HepG2 (cell line): Measurements from ENCODE around the gene COL8A2. TPM values are rescaled to one million over a fixed set of nuclear protein-coding genes. Genes with fewer than 3 reads are reported as not detected.
A peak's percentile ranks its signal among the peaks of the same experiment; 100 is the strongest.

ENCODE experiments used
- BATF2 ChIP-seq: sonication (generic); formaldehyde crosslinking; IDR thresholded peaks from 2 replicates; pipeline ENCODE4 v1.8.0; 2022; ENCODE audit warnings: mild to moderate bottlenecking, missing genetic modification reagents, moderate library complexity
- FOXC1 ChIP-seq: sonication (generic); formaldehyde crosslinking; IDR thresholded peaks from 2 replicates; pipeline ENCODE4 v1.8.0; 2022; ENCODE audit warnings: mild to moderate bottlenecking, missing genetic modification reagents, borderline replicate concordance
- MAF1 ChIP-seq: sonication (generic); formaldehyde crosslinking; IDR thresholded peaks from 2 replicates; pipeline ENCODE4 v1.5.0; 2020; ENCODE audit warnings: missing genetic modification reagents, borderline replicate concordance
- PHF8 ChIP-seq: sonication (generic); formaldehyde crosslinking; IDR thresholded peaks from 2 replicates; pipeline ENCODE4 v1.5.0; 2020; ENCODE audit warnings: missing genetic modification reagents
- TGIF2 ChIP-seq: IDR thresholded peaks from 2 replicates; pipeline ENCODE4 v1.6.1; 2016; ENCODE audit warnings: control low read depth, missing compliant biosample characterization
- ZBTB14 ChIP-seq: sonication (generic); formaldehyde crosslinking; IDR thresholded peaks from 2 replicates; pipeline ENCODE4 v1.4.0; 2020; ENCODE audit warnings: missing genetic modification reagents
- ZBTB33 ChIP-seq: sonication (generic); formaldehyde crosslinking; IDR thresholded peaks from 2 replicates; pipeline ENCODE4 v1.4.0; 2020; ENCODE audit warnings: missing genetic modification reagents
- ZNF18 ChIP-seq: sonication (generic); formaldehyde crosslinking; IDR thresholded peaks from 2 replicates; pipeline ENCODE4 v1.8.0; 2022; ENCODE audit warnings: mild to moderate bottlenecking, missing genetic modification reagents; ENCODE audit not compliant: insufficient replicate concordance
- ZNF710 ChIP-seq: sonication (generic); formaldehyde crosslinking; IDR thresholded peaks from 2 replicates; pipeline ENCODE4 v1.5.0; 2020; ENCODE audit warnings: mild to moderate bottlenecking, missing genetic modification reagents, borderline replicate concordance
- ZNF770 ChIP-seq: sonication (generic); formaldehyde crosslinking; IDR thresholded peaks from 2 replicates; pipeline ENCODE4 v1.5.0; 2020; ENCODE audit warnings: mild to moderate bottlenecking, missing genetic modification reagents
- ZNF800 ChIP-seq: sonication (generic); formaldehyde crosslinking; IDR thresholded peaks from 2 replicates; pipeline ENCODE4 v1.4.0; 2020; ENCODE audit warnings: missing genetic modification reagents
- ZNF883 ChIP-seq: sonication (generic); formaldehyde crosslinking; IDR thresholded peaks from 2 replicates; pipeline ENCODE4 v1.5.1; 2020; ENCODE audit warnings: mild to moderate bottlenecking, missing genetic modification reagents; ENCODE audit errors: not compliant biosample characterization
- ZSCAN9 ChIP-seq: IDR thresholded peaks from 2 replicates; pipeline ENCODE4 v1.6.1; 2016; ENCODE audit warnings: borderline replicate concordance
- polyA plus RNA-seq, 8 experiments: library from polyadenylated mRNA; depleted of rRNA in 3 of 8; stranded (reverse) in 7 of 8; unstranded in 1 of 8; fragments of >200 nt; fragmentation: Illumina TruSeq in 4 of 8; extraction: Trizol in 4 of 8; gene quantifications; 2 replicates each; pipeline versions ENCODE4 v1.2.1 to v1.2.3, GENCODE V29; 2011 to 2016; ENCODE audit warnings: low read depth in 4 of 8, missing spikeins in 1 of 8, mixed read lengths in 1 of 8; ENCODE audit not compliant: insufficient read depth in 1 of 8
- total RNA-seq, 5 experiments: library from RNA; depleted of rRNA; stranded (reverse); fragments of >200 nt; fragmentation: Illumina TruSeq; extraction: Trizol; gene quantifications; 2 replicates each; pipeline ENCODE4 v1.2.3, GENCODE V29; 2016; ENCODE audit warnings: low read depth in 1 of 5

The COL8A2 gene
- total and polyA plus RNA-seq, 2 of the 13 experiments (the other 11 are each of a cell fraction or from before 2014, with no cell fraction given): 0.13 to 0.24 TPM

- TF ChIP-seq ZNF770 (peak; percentile 97), ZBTB33 (CRISPR knock-in tag) (peak; percentile 58; the same call in 1 of the 2 replicates), ZNF18 (CRISPR knock-in tag) (no peak), ZNF883 (CRISPR knock-in tag) (peak; percentile 38), PHF8 (CRISPR knock-in tag) (peak; percentile 95), ZNF710 (CRISPR knock-in tag) (no peak), MAF1 (CRISPR knock-in tag) (no peak), ZNF800 (no peak; the same call in 1 of the 2 replicates), ZBTB14 (CRISPR knock-in tag) (peak; percentile 52; the same call in 1 of the 2 replicates), ZSCAN9 (CRISPR knock-in tag) (peak; percentile 81; the same call in 1 of the 2 replicates), TGIF2 (CRISPR knock-in tag) (peak; percentile 89), BATF2 (CRISPR knock-in tag) (peak; percentile 94), FOXC1 (peak; percentile 95)
Observed at GRCh38 chr1:36088577-36089392, 36.2 kb downstream of the COL8A2 start, which contains the start of gene ADPRS (continued).
